ENCODE measurements around the gene SERPINA3.

DNA sequence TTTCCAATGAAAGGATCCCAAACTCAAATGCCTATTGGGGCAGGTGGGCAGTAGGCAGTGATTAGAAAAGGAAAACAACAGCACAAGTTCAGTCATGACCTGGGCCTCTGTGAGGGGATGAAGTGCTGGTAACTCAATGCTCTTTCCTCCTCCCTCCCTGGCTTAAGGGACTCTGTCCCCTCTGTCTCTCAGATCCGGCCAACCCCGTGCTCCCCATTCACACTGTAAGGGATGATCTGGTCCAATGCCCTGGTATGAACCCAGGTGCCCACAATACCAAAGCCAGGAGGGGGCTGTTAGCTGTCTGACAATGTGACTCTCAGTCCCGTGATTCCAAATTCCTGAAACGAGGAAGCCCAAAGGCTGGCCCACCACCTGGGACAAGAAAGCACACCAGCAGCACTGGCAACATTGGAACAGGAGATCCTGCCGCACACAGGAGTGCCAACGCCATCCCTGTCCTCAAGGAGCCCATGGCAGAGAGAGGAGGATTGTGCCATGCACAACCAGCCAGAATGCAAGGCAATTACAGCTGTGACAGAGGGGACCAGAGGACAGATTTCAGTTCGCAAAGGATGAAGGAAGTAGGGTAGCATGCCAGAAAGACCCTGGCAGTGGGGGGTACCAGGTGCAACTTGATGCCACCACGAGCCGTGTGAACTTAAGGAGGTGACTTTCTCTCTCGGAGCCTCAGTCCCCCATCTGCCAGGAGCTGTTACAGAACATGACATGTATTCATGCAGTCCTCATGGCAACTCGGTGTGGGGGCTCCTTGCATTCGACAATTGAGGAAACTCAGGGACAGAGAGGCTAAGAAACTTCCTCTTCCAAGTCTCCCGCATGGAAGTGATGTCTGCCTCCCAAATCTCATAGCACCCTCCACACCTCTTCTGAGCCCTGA lies 37.6 kb downstream of the SERPINA3 start:
- TF ChIP-seq, protein P1, sequence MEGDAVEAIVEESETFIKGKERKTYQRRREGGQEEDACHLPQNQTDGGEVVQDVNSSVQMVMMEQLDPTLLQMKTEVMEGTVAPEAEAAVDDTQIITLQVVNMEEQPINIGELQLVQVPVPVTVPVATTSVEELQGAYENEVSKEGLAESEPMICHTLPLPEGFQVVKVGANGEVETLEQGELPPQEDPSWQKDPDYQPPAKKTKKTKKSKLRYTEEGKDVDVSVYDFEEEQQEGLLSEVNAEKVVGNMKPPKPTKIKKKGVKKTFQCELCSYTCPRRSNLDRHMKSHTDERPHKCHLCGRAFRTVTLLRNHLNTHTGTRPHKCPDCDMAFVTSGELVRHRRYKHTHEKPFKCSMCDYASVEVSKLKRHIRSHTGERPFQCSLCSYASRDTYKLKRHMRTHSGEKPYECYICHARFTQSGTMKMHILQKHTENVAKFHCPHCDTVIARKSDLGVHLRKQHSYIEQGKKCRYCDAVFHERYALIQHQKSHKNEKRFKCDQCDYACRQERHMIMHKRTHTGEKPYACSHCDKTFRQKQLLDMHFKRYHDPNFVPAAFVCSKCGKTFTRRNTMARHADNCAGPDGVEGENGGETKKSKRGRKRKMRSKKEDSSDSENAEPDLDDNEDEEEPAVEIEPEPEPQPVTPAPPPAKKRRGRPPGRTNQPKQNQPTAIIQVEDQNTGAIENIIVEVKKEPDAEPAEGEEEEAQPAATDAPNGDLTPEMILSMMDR (conservative IDR thresholded peaks at IDR 0.05): no peak
- TF ChIP-seq EZH2 (IDR thresholded peaks at IDR 0.05; ENCODE audit: low read depth): no peak
